GM19463 (cell line): ENCODE data around the gene NOTUM.

Experiments used
- ATAC-seq: cut with Tn5 transposase; IDR thresholded peaks from one replicate; pipeline ENCODE4 v1.9.1; 2021; ENCODE audit warnings: mild to moderate bottlenecking, moderate library complexity; ENCODE audit not compliant: unreplicated experiment

NOTUM gene

DNA sequence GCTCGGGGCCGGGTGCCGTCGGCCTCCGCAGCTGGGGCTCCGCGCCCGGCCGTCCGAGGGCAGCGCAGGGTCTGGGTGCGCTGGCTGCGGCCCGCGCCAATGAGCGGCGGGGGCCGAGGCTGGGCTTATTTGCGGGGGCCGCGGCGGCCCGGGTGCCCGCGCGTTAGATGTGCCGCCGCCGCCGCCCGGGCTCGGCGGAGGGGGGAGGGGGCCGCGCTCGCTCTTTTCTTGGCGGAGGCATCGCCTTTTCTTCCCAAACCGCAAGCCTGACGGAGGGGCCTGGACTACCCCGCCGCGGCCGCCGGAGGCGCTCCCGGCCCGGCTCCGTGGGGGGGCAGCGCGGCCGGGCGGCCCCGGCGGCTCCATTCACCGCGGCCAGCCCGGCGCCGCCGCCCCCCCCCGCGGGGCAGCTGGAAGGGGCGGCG, at the start of gene NOTUM:
Gene NOTUM (minus strand): TSS at position 101 of the 425 bp plus-strand sequence. CDS start 278 bp downstream, outside the sequence.
- ATAC-seq = no peak

DNA sequence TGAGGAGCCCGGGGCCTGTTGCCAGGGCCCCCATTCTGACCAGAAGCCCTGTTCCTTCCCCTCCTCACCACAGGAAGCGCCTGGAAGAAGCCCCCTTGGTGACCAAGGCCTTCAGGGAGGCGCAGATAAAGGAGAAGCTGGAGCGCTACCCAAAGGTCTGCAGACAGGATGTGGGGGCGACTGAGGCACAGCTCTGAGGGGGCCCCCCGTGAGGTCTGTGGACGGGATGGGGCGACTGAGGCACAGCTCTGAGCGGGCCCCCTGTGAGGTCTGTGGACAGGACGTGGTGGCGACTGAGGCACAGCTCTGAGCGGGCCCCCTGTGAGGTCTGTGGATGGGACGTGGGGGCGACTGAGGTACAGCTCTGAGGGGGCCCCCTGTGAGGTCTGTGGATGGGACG, 48.4 kb upstream of the NOTUM start:
- no peak for ATAC-seq

DNA sequence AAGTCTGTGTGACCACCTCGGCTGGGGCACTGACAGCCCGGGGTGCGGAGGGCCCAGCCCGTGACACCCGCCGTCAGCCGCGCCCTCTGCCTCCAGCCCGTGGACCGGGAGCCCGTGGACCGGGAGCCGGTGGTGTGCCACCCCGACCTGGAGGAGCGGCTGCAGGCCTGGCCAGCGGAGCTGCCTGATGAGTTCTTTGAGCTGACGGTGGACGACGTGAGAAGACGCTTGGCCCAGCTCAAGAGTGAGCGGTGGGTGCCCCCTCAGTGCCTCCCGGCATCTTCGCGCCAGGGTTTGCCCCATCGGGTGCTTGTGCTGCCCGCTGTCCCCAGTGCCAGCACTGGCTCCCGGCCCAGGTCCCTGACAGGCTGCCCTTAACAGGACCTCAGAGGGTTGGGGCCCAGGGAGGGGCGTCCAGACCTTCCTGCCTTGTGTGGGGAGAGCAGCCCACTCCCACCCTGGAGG, 48.0 kb upstream of the NOTUM start:
- no peak for ATAC-seq

DNA sequence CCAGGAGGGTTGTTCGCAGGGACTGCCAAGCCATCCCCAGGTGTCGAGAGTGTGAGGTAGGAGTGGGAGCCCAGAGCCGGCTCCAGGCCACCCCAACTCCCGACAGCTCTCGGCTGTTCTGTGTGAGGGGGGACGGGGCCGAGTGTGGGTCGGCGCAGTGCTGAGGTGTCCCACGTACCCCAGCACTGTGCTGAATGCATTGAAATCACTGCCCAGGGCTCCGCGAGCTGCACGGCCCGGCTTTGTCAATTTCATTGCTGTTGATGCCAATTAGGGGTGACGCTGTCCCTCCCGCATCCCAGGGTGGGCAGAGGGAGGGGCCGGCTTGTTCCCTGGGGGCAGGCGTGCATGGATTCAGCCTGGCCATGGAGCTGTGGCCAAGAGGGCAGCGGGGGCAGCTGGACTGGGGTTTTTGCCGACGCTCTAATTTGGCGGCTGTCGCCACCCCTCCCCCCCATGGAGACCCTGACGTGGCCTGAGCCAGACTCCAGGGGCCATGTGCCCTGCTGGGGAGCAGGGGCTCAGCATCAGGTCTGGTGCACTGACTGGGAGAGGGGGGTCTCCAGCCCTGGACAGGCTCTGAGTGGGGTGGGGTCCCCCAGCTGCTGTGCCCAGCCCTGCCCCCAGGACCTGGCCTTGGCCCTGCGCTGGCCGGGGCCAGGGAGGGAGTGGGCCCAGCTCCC, 47.4 kb upstream of the NOTUM start:
- ATAC-seq = no peak

DNA sequence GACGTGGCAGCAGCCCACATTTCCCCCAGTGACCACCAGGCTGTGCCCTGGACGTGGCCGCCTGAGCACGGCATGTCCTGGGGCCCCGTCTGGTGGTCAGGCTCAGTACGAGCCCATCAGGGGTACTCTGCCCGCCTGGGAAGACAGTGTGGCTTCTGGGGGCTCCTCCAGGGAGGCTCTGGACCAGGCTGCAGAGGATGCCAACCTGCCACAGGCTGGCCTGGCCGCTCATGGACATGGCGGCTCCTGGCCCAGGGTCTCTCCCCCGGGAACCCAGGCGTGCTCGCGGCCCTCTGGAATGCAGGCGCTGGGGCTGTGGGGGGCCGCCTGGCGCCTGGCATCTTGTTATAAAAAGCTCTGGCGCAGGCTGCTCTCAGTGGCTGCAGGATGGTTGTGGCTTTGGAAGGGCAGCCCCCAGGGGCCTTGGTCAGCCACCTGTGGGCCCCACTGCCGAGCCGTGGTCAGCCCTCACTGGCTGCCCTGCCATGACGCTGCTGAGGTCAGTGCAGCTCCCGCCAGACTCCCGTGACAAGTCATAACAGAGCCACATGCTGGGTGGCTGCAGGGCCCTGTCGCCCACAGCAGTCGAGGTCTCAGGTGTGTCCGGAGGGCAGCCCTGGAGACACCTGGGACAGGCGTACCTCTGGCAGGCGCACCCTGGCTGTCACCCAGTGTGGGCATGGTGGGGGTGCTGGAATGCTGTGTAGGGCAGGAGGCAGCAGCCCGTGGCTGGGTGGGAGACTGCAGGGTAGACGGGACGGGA, 46.7 kb upstream of the NOTUM start:
- ATAC-seq = no peak

DNA sequence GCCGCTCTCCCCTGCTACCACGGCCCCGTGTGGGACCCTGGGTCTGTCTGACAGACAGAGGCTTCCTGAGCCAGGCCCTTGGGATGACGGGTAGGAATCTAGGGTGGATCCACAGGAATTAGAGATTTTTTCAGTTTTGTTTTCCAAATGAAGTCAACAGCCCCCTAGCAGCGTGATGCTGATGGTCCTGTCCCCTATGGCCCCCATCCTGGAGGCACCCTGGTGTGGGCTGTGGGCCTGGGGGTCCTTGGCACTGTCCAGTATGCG, 46.2 kb upstream of the NOTUM start:
- ATAC-seq = no peak

DNA sequence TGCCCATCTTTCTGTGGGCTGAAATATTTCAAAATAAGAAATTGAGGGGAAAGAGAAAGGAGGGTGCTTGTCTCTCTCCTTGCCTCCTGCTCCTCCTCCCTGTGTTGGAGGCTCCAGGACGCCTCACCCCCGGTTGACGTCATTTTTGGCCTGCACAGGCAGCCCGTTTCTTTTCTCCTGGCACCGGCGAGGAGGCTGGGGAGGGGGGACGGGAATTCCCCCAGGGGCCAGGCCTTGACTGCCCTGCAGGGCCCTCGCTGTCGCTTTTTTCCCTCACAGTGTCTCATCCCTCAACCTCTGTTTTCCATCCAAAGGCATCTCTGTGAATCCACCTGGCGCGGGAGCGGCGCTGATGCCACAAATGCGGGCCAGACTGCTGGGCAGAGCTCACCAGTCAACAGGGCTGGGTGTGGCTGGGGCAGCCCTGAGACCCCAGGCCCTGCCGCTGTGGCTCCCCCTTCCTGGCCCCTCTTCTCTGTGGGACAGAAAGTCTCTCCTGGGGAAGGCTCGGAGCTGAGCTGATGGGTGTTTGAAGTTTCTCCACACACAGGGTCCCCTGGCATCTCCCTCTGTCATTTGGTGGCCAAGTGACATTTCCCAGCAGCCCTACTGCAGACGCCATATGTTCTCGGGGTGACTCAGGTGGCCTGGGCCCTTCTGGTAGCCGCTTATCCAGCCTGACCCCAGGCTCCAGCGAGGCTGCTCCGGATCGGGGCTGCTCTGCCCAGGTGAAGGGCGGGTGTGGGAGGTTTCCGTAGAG, 45.7 kb upstream of the NOTUM start:
- ATAC-seq = no peak

DNA sequence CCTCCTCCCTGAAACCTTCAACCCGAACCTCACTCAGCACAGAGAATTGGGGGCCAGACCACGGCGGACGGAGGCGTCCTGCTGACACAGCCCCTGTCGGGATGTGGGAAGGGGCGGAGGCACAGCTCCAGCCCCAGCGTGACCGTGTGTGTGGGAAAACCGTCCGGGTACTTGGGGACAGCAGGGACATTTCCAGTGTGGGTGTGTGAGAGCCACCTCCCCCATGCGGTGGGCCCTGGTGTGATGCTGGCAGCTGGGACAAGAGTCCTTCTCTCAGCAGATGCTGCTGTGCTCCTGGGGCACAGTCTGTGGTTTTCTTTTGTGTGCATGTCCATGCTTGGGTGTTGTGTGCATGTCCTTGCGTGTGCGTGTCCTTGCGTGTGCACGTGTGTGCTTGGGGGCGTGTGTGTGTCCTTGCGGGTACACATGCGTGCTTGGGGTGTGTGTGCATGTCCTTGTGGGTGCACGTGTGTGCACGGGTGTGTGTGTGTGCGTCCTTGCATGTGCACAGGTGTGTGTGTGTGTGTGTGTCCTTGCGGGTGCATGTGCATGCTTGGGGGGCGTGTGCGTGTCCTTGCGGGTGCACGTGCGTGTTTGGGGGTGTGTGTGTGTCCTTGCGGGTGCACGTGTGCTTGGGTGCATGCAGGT, 44.8 kb upstream of the NOTUM start:
- no peak for ATAC-seq

DNA sequence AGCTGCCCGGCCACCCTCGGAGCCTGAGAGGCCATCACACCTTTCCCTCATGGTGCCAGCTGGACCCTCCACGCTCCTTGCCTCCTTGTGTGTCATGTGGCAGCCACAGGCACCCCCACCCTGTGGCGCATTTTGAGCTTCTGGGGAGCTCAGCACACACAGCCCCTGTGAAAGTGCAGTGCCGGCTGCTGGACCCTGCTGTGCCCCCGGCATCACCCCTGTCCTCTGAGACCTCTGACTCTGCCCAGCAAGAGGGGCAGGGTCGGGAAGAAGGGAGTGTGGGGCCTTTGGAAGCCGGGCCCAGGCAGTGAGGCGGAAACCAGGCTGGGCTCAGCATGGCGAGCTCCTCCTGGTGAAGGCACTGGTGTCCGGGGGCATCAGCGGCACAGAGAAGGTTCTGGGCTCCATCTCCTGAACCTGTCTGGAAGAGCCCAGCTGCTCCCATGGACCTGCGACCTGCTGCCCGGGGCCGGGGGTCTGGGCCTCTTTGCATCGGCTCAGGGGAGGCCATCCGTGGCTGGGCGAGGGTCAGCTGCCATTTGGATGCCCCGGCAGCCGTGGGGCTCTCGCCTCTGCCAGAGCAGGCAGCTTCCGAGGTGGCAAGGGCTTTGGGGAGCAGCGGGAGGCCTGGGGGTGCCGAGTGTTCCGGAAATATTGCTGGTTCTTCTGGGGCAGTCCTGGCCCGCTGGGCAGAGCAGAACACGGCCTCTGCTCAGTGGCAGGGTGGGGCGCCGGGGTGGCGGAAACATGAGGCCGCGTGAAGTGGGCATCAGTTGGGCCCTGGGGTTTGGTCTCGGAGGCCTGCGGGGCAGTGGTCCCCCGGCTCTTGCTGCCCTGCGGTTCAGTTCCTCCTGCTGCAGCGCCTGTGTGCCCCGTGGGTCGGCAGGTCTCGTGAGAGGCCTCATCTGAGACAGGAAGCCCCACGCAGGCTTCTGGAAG, 43.8 kb upstream of the NOTUM start:
- no peak for ATAC-seq

DNA sequence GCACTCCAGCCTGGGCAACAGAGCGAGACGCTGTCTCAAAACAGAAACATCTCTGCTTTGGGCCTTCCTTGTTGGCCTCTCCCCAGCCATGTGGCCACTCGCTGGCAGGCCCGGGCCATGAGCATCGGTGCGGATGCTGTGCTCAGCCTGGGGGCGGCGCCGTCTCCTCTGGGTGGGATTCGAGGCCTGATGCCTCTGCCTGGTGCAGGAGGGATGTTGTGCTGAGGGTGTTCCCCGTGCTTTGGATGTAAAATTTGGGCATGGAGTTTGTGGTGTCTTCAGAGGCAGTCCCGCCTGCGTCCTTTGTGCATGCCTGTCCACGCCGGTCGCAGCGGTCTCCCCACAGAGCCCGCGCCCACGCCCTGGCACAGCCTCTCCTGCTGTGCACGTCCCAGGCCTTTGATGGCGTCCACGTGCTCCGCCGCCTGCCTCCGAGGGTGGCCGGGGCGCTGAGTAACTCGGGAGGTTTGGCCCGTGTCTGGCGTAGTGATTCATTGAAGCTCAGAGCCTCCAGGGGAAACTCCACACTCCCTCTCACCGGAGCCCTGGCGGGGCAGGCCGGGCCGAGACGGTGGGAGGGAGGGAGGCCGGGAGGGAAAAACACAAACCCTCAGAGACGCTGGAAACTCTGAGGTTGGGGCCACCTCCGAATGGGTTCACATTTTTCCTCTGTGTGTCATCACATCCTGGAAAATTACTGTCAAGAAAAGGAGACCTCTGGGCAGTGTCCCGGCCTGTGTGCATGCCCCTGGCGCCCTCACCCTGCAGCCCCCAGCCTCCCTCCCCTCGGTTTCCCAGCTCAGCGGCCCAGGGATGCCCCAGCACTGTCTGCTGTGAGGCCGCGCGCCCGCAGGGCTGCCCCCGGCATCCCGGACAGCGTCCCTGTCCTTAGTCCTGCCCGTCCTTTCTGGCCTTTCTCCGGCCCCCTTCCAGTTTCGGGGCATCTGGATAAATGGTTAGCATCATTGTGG, 42.7 kb upstream of the NOTUM start:
- no peak for ATAC-seq

DNA sequence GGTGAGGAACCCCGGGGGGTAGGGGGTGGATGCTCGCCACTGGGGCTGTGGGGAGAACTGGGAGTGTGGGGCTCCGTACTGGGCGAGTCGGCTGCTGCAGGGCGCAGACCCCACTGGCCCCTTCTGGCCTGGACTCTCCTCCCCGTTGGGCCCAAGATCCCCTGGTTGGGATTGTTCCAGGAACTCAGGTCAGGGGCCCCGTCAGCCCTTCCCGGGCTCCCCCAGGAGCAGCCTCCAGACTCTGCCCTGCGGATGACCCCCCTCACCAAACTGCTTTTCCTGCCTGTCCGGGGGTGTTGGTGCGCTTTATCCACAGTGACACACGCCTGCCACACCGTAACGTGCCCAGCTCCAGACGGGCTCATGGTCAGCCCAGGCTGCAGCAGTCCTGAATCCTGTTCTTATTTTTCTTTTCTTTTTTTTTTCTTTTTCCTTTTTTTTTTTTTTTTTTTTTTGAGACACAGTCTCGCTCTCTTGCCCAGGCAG, 40.6 kb upstream of the NOTUM start:
- ATAC-seq = no peak

DNA sequence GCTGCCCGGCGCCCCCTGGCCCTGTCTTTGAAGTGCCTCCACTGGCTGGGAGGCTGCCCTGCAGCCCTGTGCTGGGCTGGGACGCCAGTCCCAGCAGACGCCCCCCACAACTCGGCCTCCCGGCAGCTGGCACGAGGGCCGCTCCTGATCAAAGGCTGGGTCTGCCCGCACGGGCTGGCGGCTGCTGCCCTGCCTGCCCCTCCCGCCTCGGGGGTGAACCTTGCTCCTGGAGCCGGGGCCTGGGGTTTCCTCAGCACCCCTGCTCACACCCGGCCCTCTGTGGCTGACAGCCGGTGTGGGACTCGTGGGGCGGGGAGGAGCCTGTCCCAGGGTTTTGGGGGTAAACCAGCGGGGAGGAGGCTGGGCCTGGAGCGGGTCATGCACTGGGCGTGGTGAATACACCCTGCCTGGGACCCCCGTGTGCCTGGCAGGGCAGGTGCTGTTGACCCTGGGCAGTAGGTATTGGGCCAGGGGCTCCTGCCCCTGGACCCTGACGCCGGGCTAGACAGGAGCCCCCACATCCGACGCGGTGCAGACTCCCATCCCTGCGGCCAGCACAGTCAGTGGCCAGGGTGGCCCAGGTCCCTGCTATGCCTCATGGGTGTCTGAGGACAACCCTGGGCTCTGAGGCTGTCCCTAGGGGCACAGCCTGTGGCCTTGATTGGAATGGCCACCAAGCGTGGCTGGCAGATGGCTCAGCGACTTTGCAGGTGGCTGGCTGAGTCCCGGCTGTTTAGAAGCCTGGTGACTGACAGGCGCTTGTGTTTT, 40.0 kb upstream of the NOTUM start:
- no peak for ATAC-seq

DNA sequence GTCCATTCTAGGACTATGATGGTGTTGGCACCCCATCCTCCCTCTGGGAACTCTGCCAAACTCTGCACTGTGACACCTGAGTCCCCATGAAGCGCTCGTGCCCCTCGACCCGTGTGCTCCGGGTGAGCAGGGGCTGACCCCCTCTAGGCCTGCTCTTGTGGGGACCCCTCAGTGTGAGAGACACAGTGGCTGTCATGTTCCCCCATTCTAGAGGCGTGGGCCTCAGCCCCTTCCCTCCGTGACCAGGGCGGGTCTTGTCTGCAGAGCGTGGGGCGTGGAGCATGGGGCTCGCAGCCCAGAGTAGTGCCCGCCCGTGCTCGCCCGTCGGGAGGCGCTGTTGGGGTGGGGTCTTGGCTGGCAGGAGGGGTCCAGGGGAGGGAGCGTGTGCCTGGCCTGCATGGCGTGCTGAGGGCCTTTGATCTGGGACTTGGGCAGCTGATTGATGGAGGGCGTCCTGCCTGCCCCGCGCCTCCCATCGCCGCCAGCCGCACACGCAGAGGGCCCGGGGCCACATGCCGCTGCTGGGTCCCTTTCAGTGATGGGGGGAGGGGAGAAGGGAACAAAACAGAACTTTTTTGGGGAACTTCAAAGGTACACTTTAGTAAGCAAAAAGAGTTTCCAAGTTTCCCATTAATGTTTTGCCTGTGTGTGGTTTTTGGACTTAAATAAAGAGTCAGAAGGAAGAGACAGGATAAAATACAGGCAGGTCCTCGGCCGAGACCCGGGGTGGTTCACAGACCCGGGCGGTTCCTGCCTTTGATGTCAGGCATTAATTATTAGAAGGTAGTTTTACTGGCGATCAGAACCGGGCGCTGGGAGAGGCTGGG, 39.2 kb upstream of the NOTUM start:
- ATAC-seq = no peak

DNA sequence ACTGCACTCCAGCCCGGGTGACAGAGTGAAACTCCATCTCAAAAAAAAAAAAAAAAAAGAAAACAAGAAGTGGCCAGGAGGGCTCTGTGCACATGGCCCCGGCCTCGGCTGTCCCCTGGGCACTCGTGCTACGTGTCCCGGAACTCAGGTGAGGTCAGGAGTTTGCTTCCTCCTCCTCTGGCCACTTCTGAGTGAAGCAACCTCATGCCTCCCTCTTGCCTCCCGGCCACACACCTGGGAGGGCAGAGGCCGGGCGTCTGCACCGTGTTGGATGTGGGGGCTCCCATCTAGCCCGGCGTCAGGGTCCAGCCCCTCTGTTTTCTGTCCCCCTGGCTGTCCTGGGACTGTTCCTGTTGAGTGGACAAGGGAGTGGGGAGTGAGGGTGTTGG, 38.6 kb upstream of the NOTUM start:
- no peak for ATAC-seq

DNA sequence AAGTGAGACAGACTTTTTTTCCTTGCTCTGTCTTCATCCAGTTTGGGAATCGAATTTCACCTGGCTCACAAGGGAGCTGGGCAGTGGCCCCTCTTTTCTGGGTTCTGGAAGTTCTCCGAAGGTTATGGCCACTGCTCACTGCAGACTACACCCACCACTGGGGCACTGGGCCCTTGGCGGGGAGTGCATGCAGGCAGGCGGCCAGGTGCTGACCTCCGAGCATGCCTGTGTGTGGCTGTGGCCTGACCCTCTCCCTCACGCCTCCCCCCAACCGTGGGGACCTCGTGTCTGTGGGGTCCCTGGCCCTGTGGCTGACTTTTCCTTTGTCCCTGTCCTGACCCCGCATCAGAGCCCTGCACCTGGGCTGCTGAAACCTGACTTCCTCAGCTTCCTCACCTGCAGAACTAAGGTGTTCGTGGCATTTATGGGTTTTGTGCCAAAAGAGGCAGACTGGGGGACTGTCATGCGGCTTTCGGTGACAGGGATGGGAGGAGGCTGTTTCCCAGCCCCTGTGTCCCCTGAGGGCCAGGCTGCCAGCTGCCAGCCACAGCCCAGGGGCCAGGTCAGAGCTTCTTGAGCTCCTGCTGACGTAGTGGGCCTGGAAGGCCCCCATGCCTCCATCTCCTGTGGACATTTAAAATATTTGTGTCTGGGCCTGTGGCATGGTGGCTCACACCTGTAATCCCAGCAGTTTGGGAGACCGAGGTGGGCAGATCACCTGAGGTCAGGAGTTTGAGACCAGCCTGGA, 37.9 kb upstream of the NOTUM start:
- no peak for ATAC-seq

DNA sequence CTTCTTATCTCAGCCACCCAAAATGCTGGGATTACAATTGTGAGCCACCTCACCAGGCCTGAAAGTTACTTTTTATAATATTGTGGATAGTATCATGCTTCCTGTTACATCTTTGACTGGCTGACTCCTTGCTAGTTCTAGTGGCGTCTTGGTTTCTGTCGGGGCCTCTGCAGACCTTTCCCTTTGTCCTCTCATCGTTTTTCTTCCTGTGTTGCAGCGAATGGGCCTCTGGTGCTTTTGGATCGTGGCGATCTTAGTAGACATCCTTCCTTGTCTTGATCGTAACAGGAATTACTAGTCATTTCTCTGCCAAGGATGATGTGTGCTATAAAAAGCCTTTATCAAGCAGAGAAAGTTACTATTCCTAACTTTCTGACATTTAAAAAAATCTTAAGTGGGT, 37.2 kb upstream of the NOTUM start:
- ATAC-seq = no peak
